ENCODE results near the gene LETM1. TPM values are rescaled to one million over a fixed set of nuclear protein-coding genes. Genes with fewer than 3 reads are reported as not detected.
A peak's percentile ranks its signal among the peaks of the same experiment; 100 is the strongest.

Gene LETM1
- total RNA-seq, 1 donor, result 91.5 TPM

DNA sequence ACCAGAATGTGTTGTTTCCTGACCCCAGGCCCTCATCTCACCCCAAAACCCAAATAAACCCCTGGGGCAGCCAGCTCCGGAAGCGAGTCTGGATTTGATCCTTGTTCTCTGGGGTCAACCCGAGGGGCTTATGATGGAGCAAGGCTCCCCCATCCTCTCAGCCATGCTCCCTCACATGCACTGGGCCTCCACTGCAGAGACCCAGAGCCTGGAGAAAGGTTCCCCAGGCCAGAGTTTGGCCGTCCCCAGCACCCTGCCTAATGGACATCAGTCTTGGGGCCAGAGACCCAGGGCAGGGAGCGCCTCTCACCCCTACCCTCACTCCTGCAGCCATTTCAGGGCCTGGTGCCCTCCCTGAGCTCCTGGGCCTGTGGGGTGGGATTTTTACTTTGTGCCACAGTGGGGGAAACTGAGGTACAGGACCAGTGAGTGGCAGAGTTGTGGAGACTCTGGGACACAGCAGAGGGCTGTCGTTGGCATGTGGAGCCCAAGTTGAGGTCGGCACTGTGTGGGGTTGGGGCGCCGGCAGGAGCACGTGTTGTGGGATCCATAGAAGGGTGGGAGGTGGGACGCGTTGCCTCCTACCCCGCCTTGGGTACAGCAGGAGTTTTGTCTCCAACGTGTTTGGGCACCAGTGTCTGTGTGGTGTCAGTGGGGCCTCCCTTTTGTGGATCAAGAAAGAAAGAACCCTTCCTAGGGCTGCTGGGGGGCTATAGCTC is 59.3 kb downstream of the LETM1 start:
- DNase-seq (ENCODE audit: low read depth), result no peak
- H3K4me3 ChIP-seq (ENCODE audit: low read depth, low read length), result no peak overlapping the region
- TF ChIP-seq, protein P1, sequence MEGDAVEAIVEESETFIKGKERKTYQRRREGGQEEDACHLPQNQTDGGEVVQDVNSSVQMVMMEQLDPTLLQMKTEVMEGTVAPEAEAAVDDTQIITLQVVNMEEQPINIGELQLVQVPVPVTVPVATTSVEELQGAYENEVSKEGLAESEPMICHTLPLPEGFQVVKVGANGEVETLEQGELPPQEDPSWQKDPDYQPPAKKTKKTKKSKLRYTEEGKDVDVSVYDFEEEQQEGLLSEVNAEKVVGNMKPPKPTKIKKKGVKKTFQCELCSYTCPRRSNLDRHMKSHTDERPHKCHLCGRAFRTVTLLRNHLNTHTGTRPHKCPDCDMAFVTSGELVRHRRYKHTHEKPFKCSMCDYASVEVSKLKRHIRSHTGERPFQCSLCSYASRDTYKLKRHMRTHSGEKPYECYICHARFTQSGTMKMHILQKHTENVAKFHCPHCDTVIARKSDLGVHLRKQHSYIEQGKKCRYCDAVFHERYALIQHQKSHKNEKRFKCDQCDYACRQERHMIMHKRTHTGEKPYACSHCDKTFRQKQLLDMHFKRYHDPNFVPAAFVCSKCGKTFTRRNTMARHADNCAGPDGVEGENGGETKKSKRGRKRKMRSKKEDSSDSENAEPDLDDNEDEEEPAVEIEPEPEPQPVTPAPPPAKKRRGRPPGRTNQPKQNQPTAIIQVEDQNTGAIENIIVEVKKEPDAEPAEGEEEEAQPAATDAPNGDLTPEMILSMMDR (IDR thresholded peaks at IDR 0.05; ENCODE audit: insufficient read depth, low read depth, low read length), result no peak

DNA sequence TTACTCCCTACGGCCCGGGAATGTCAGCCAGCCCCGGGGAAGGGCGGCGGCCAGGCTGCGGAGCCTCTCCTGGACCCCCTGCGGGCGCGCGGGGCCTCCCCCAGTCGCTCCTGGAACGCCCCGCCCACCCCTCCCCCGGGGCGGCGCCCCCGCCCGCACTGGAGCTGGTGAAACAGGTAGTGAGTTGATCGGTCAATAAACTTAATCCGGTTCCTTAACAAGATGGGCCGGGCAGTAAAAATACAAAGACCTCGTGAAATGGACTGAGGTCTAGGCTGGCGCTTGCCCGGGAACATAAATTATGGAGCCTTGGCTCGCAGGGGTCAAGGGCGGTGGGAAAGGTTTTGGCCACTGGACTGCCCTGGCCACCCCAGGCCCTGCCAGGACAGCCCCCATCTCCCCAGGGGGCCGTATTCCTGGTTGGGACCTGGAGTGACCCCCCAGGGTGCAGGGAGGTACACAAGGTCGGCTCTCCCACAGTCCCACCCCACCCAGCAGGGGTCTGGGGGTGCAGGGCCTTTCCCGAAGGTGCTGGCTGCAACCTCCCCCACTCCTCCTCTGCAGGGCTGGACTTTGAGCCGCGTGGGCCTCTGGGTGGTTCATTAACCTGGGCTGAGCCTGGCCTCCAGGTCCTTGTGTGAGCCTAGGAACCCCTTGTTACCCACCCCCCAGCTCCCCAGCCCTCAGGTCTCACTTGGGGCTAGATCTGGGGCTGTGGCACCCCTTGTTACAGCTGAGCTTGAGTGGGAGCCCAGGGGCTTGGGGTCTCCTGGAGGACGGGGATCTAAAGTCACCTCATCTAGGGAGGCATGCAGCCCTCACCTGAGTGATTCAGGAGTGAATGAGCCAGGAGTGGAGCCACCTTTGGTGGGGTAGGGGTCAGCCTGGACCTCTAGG is 60.4 kb downstream of the LETM1 start:
- H3K4me3 ChIP-seq (ENCODE audit: low read depth, low read length), result no peak overlapping the region
- TF ChIP-seq, protein P1 (IDR thresholded peaks at IDR 0.05; ENCODE audit: insufficient read depth, low read depth, low read length), result no peak
- no peak for DNase-seq (ENCODE audit: low read depth)

DNA sequence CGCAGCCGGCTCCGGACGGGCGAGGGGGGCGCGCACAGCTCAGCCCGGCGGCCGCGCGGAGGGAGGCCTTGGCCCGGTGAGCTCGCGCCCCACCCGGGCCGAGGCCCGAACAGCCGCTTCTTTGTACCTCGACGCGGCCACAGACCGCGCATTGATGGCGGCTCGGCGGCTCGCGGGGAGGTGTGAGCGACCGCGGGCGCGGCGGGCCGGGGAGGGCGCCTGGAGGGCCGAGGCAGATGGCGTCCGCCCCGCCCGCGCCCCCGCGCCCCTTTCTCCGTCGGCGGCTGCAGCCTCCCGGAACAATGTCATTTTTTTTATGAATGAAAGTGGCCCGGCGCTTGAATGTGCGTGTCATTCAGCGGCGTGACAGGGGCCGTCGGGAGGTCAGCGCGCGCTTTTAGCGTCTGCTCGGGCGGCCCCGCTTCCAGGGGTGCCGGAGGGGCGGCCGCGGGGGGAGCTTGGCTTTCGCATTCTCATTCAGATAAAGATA is 61.1 kb downstream of the LETM1 start:
- TF ChIP-seq, protein P1 (IDR thresholded peaks at IDR 0.05; ENCODE audit: insufficient read depth, low read depth, low read length), result no peak
- no peak for DNase-seq (ENCODE audit: low read depth)
- H3K4me3 ChIP-seq (ENCODE audit: low read depth, low read length), result no peak overlapping the region

DNA sequence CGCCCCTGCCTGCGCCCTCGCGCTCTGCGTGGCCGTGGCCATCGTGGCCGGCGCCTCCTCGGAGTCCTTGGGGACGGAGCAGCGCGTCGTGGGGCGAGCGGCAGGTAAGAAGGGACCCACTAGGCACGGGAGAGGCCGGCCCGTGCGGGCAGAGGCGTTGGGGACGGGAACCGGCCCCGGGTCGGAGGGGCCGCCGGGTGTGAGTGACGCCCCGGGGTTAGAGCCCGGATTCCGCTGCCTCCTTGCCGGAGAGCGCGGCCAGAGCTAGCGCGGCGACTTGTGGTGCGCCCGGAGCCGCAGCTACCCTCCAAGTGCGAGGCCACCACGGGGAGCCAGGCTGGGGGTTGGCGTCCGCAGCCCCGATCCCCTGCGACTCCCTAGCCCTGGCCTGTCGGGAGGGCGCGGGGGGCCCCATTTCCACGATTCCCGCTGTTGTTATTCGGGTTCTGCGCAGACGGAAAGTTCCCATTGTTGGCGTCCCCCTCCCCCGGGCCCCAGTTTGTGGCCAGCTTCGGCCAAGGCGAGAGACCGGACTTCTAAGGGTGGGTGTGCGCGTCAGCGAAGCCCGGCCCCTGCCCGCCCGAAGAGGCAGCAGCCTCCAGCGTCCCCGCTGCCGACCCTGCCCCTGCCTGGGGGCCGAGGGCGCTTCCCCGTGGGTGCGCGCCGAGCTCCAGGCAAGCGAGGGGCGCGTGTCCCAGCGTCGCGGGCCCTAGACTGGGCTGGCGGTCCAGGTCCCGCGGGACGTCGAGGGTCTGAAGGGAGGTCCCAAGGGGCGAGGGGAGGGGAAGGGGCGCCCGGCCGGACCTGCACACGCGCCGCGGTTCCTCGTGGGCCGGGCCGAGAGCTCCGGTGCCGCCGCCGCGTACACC is 61.8 kb downstream of the LETM1 start:
- peak; percentile 11 for DNase-seq (ENCODE audit: low read depth)
- TF ChIP-seq, protein P1 (IDR thresholded peaks at IDR 0.05; ENCODE audit: insufficient read depth, low read depth, low read length), result no peak
- H3K4me3 ChIP-seq (ENCODE audit: low read depth, low read length), result peak overlapping the region; percentile 41

DNA sequence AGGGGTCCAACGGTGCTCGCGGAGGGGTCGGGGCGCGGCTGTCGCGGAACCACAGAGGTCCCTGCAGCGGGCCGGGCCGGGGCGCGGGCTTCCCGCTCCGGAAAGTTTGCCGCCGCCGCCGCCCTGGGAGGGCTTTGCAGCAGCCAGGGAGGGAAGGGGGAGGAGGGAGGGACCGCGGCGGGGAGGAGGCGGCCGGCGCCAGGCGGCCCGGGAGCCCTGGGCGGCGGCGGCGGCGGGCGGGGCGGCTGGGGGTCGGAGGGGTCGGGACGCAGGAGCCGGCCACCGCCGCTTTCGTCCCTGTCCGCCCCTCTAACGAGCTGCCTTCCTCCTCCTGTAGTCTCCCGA is 62.5 kb downstream of the LETM1 start:
- peak; percentile 21 for DNase-seq (ENCODE audit: low read depth)
- TF ChIP-seq, protein P1 (IDR thresholded peaks at IDR 0.05; ENCODE audit: insufficient read depth, low read depth, low read length), result no peak
- peak overlapping the region; percentile 41 for H3K4me3 ChIP-seq (ENCODE audit: low read depth, low read length)

DNA sequence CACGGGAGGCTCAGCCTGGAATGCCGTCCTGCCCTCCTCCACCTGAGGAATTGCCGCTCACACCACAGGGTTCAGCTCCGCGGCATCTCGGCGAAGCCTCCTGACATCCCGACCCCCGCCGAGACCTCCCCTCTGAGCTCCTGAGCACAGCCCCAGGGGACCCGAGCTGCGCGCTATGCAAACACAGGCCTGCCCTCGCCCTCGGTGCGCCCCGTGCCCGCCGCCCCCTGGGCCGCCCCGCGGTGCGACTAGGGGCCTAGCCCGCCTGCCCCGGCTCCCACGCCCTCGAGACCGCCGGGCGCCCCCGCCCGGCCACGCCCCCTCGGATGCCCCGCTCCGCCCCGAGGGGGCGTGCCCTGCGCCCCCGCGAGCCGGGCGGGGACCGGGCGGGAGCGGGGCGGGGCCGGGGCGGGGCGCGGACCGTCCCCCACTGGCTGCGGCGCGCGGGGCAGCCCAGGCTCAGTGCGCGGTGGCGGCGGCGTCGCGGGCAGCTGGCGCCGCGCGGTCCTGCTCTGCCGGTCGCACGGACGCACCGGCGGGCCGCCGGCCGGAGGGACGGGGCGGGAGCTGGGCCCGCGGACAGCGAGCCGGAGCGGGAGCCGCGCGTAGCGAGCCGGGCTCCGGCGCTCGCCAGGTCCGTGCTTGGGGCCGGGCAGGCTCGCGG is 63.0 kb downstream of the LETM1 start, which contains the start of gene FGFR3:
FGFR3 (plus strand) TSS at position 462 of the 664 bp plus-strand sequence. CDS start 642 bp downstream, outside the sequence.
- DNase-seq (ENCODE audit: low read depth), result peak; percentile 6
- TF ChIP-seq, protein P1 (IDR thresholded peaks at IDR 0.05; ENCODE audit: insufficient read depth, low read depth, low read length), result no peak
- peak within 1 kb of the TSS; percentile 41 for H3K4me3 ChIP-seq (ENCODE audit: low read depth, low read length)
